ENCODE measurements around the gene UBN1.

UBN1 gene

DNA sequence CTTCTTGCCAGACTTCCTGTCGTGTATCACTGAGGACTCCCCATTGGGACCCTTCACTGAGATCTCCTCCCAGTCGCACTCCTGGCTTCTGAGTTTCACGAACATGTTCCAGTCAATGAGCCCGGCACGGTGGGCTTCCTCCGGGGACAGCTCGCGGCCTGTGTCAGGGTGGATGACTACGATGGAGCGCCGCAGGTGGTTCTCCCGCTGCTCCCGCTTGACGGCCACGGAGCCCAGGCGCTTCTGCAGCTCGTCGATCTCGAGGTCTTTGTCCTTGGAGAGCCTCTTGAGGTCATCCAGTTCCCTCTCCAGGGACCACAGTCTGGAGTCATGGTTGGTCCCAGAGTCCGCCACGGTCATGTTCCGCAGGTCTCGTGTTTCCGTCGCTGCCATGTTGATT, 36.2 kb downstream of the UBN1 start:
- TF ChIP-seq, protein P1, sequence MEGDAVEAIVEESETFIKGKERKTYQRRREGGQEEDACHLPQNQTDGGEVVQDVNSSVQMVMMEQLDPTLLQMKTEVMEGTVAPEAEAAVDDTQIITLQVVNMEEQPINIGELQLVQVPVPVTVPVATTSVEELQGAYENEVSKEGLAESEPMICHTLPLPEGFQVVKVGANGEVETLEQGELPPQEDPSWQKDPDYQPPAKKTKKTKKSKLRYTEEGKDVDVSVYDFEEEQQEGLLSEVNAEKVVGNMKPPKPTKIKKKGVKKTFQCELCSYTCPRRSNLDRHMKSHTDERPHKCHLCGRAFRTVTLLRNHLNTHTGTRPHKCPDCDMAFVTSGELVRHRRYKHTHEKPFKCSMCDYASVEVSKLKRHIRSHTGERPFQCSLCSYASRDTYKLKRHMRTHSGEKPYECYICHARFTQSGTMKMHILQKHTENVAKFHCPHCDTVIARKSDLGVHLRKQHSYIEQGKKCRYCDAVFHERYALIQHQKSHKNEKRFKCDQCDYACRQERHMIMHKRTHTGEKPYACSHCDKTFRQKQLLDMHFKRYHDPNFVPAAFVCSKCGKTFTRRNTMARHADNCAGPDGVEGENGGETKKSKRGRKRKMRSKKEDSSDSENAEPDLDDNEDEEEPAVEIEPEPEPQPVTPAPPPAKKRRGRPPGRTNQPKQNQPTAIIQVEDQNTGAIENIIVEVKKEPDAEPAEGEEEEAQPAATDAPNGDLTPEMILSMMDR (IDR thresholded peaks at IDR 0.05; ENCODE audit: borderline replicate concordance, extremely low read depth, low read length, poor library complexity, severe bottlenecking) = no peak
- no peak for TF ChIP-seq EZH2 (IDR thresholded peaks at IDR 0.05; ENCODE audit: borderline replicate concordance, low read depth, low read length, severe bottlenecking)

DNA sequence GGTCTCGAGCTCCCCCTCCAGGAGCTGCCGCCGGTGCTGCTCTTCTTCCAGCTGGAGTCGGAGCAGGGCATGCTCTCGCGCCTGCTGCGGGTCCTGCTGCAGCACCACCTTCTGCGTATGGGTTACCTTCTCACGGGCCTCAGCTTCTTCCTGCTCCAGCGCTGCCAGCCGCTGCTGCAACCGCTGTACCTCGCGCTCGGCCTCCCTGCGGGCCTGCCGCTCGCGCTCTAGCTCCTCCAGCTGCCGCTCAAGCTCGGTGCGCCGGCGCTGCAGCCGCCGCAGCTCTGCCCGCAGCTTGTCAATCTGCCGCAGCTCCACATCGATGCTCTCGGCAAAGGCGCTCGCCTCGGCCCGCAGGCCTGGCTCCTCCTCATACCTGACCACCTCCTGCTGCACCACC, 36.9 kb downstream of the UBN1 start:
- DNase-seq = no peak
- no peak overlapping the region for H3K27ac ChIP-seq (ENCODE audit: low read length)
- peaks cover 72% of the 10 kb centered on the region for H3K36me3 ChIP-seq (ENCODE audit: insufficient read depth, low read length)
- ATAC-seq (ENCODE audit: insufficient read depth, low read depth) = no peak
- no peak overlapping the region for H3K9ac ChIP-seq (ENCODE audit: low read depth, low read length)
- no peaks in the 10 kb centered on the region for H3K9me3 ChIP-seq (ENCODE audit: insufficient read depth, low read length, severe bottlenecking)
- H3K4me3 ChIP-seq (ENCODE audit: low read depth in 1 of 2, low read length in 2 of 2) = no peak overlapping the region
- TF ChIP-seq, protein P1 (IDR thresholded peaks at IDR 0.05; ENCODE audit: borderline replicate concordance, extremely low read depth, low read length, poor library complexity, severe bottlenecking) = no peak
- TF ChIP-seq EZH2 (IDR thresholded peaks at IDR 0.05; ENCODE audit: borderline replicate concordance, low read depth, low read length, severe bottlenecking) = no peak
- no peaks in the 10 kb centered on the region for H3K79me2 ChIP-seq (ENCODE audit: insufficient read depth, low read length)
- no peak overlapping the region for H2AFZ ChIP-seq (ENCODE audit: low read depth, low read length)
- no peaks in the 10 kb centered on the region for H3K4me1 ChIP-seq (ENCODE audit: insufficient read depth, low read length)
- H3K4me2 ChIP-seq (ENCODE audit: insufficient read depth, low read length) = no peak overlapping the region
- H4K20me1 ChIP-seq (ENCODE audit: insufficient read depth, low read length) = peaks cover 17% of the 10 kb centered on the region
- H3K27me3 ChIP-seq (ENCODE audit: insufficient read depth, low read length, poor library complexity) = no peaks in the 10 kb centered on the region

More for the DNA sequence above, 36.2 kb downstream of the UBN1 start:
- H3K79me2 ChIP-seq (ENCODE audit: insufficient read depth, low read length) = no peaks in the 10 kb centered on the region
- H3K27ac ChIP-seq (ENCODE audit: low read length) = no peak overlapping the region
- no peak overlapping the region for H3K9ac ChIP-seq (ENCODE audit: low read depth, low read length)
- H3K9me3 ChIP-seq (ENCODE audit: insufficient read depth, low read length, severe bottlenecking) = no peaks in the 10 kb centered on the region
- peaks cover 14% of the 10 kb centered on the region for H4K20me1 ChIP-seq (ENCODE audit: insufficient read depth, low read length)
- no peaks in the 10 kb centered on the region for H3K4me1 ChIP-seq (ENCODE audit: insufficient read depth, low read length)
- H3K4me3 ChIP-seq (ENCODE audit: low read depth in 1 of 2, low read length in 2 of 2) = no peak overlapping the region
- no peaks in the 10 kb centered on the region for H3K27me3 ChIP-seq (ENCODE audit: insufficient read depth, low read length, poor library complexity)
- ATAC-seq (ENCODE audit: insufficient read depth, low read depth) (no peak), DNase-seq (no peak)
- no peak overlapping the region for H2AFZ ChIP-seq (ENCODE audit: low read depth, low read length)
- H3K36me3 ChIP-seq (ENCODE audit: insufficient read depth, low read length) = peaks cover 79% of the 10 kb centered on the region
- no peak overlapping the region for H3K4me2 ChIP-seq (ENCODE audit: insufficient read depth, low read length)

DNA sequence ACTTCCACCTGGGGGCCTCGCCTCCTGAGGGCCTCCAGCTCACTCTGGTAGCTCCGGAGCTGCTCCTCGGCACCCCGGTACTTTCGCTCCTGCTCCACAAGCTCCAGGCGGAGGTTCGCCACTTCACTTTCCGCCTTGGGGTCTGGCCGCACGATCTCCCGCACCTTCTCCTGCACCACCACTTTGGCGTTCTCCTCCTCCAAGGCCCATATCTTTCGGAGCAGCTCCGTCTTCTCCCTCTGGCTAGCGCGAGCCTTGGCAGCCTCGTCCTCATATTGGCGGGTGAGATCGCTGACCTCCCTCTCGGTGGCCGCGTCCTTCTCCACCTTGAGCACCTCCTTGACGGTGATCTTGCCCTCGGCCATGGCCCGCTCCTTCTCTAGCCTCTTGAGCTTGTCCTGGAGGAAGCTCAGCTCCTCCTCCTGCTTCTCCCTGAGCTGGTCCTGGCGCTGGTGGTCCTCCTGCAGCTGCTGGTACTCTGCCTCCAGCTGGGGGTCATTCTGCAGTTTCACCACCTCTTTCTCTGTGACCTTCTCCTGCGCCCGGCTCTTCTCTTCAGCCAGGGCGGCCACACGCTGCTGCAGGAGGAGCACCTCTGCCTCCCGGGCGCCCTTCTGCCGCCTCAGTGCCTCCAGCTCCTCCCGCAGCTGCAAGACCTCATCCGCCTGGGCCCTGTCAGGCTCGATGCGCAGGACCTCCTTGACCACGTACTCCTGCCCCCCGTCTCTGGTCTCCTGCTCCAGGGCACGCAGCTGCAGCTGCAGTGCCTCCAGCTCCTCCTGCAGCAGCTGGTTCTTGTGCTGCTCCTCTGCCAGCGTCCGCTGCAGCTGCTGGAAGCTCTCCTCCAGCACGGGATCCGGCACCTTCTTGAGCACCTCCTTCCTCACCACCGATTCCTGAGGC, 37.9 kb downstream of the UBN1 start:
- H3K27me3 ChIP-seq (ENCODE audit: insufficient read depth, low read length, poor library complexity) = no peaks in the 10 kb centered on the region
- no peaks in the 10 kb centered on the region for H3K9me3 ChIP-seq (ENCODE audit: insufficient read depth, low read length, severe bottlenecking)
- no peak for DNase-seq
- no peak overlapping the region for H2AFZ ChIP-seq (ENCODE audit: low read depth, low read length)
- no peak overlapping the region for H3K4me2 ChIP-seq (ENCODE audit: insufficient read depth, low read length)
- ATAC-seq (ENCODE audit: insufficient read depth, low read depth) = no peak
- TF ChIP-seq, protein P1 (IDR thresholded peaks at IDR 0.05; ENCODE audit: borderline replicate concordance, extremely low read depth, low read length, poor library complexity, severe bottlenecking) = no peak
- no peak for TF ChIP-seq EZH2 (IDR thresholded peaks at IDR 0.05; ENCODE audit: borderline replicate concordance, low read depth, low read length, severe bottlenecking)
- H3K9ac ChIP-seq (ENCODE audit: low read depth, low read length) = no peak overlapping the region
- peaks cover 62% of the 10 kb centered on the region for H3K36me3 ChIP-seq (ENCODE audit: insufficient read depth, low read length)
- peaks cover 21% of the 10 kb centered on the region for H4K20me1 ChIP-seq (ENCODE audit: insufficient read depth, low read length)
- H3K79me2 ChIP-seq (ENCODE audit: insufficient read depth, low read length) = no peaks in the 10 kb centered on the region
- no peaks in the 10 kb centered on the region for H3K4me1 ChIP-seq (ENCODE audit: insufficient read depth, low read length)
- no peak overlapping the region for H3K27ac ChIP-seq (ENCODE audit: low read length)
- no peak overlapping the region for H3K4me3 ChIP-seq (ENCODE audit: low read depth in 1 of 2, low read length in 2 of 2)

All from DND-41 (cell line).